Measurements from ENCODE around the gene DIAPH1.

The DIAPH1 gene

GRCh38 chr5:141597814-141598213 is 21.0 kb downstream of the DIAPH1 start:
- Histone ChIP-seq H3K36me3 (ENCODE audit: control insufficient read depth, insufficient read depth, low read length) (no peaks in the 10 kb centered on the region), H3K9me3 (ENCODE audit: control insufficient read depth, insufficient read depth, low read length) (no peaks in the 10 kb centered on the region), H3K4me1 (ENCODE audit: control insufficient read depth, insufficient read depth, low read length) (no peaks in the 10 kb centered on the region), H3K27ac (ENCODE audit: low read length) (no peak overlapping the region), H3K4me3 (ENCODE audit: low read length) (no peak overlapping the region), H3K27me3 (ENCODE audit: control insufficient read depth, insufficient read depth, low read length) (no peaks in the 10 kb centered on the region)
- no peak for DNase-seq (ENCODE audit: low read depth, low spot score)
- no CpG with 5 or more reads among the region's 2 CpGs for WGBS (ENCODE audit: insufficient coverage, insufficient read length)

- Histone ChIP-seq H3K27ac (ENCODE audit: low read length) (no peak overlapping the region), H3K36me3 (ENCODE audit: control insufficient read depth, insufficient read depth, low read length) (no peaks in the 10 kb centered on the region), H3K4me1 (ENCODE audit: control insufficient read depth, insufficient read depth, low read length) (no peaks in the 10 kb centered on the region), H3K4me3 (ENCODE audit: low read length) (no peak overlapping the region), H3K9me3 (ENCODE audit: control insufficient read depth, insufficient read depth, low read length) (no peaks in the 10 kb centered on the region), H3K27me3 (ENCODE audit: control insufficient read depth, insufficient read depth, low read length) (no peaks in the 10 kb centered on the region)
- DNase-seq (ENCODE audit: low read depth, low spot score), result no peak
- no CpG with 5 or more reads among the region's 2 CpGs for WGBS (ENCODE audit: insufficient coverage, insufficient read length)
Observed at GRCh38 chr5:141597394-141597793, 21.4 kb downstream of the DIAPH1 start.

- no peaks in the 10 kb centered on the region for H3K4me1 ChIP-seq (ENCODE audit: control insufficient read depth, insufficient read depth, low read length)
- H3K27me3 ChIP-seq (ENCODE audit: control insufficient read depth, insufficient read depth, low read length), result no peaks in the 10 kb centered on the region
- WGBS (ENCODE audit: insufficient coverage, insufficient read length), result no CpG with 5 or more reads among the region's 1 CpG
- no peak overlapping the region for H3K27ac ChIP-seq (ENCODE audit: low read length)
- no peaks in the 10 kb centered on the region for H3K9me3 ChIP-seq (ENCODE audit: control insufficient read depth, insufficient read depth, low read length)
- no peak for DNase-seq (ENCODE audit: low read depth, low spot score)
- no peaks in the 10 kb centered on the region for H3K36me3 ChIP-seq (ENCODE audit: control insufficient read depth, insufficient read depth, low read length)
- no peak overlapping the region for H3K4me3 ChIP-seq (ENCODE audit: low read length)
Observed at GRCh38 chr5:141596867-141597266, 21.9 kb downstream of the DIAPH1 start.

GRCh38 chr5:141590127-141590526 is 28.7 kb downstream of the DIAPH1 start:
- no peaks in the 10 kb centered on the region; the same call in 1 of the 2 replicates for H3K36me3 ChIP-seq (ENCODE audit: control insufficient read depth, insufficient read depth, low read length)
- no peak for DNase-seq (ENCODE audit: low read depth, low spot score)
- H3K9me3 ChIP-seq (ENCODE audit: control insufficient read depth, insufficient read depth, low read length), result no peaks in the 10 kb centered on the region
- H3K27ac ChIP-seq (ENCODE audit: low read length), result no peak overlapping the region
- no peak overlapping the region for H3K4me3 ChIP-seq (ENCODE audit: low read length)
- H3K27me3 ChIP-seq (ENCODE audit: control insufficient read depth, insufficient read depth, low read length), result no peaks in the 10 kb centered on the region
- WGBS (ENCODE audit: insufficient coverage, insufficient read length), result no CpG with 5 or more reads among the region's 2 CpGs
- H3K4me1 ChIP-seq (ENCODE audit: control insufficient read depth, insufficient read depth, low read length), result no peaks in the 10 kb centered on the region

- no CpG with 5 or more reads among the region's 1 CpG for WGBS (ENCODE audit: insufficient coverage, insufficient read length)
- H3K27me3 ChIP-seq (ENCODE audit: control insufficient read depth, insufficient read depth, low read length), result no peaks in the 10 kb centered on the region
- H3K27ac ChIP-seq (ENCODE audit: low read length), result no peak overlapping the region
- no peaks in the 10 kb centered on the region for H3K9me3 ChIP-seq (ENCODE audit: control insufficient read depth, insufficient read depth, low read length)
- no peak overlapping the region for H3K4me3 ChIP-seq (ENCODE audit: low read length)
- no peaks in the 10 kb centered on the region for H3K4me1 ChIP-seq (ENCODE audit: control insufficient read depth, insufficient read depth, low read length)
- DNase-seq (ENCODE audit: low read depth, low spot score), result no peak
- H3K36me3 ChIP-seq (ENCODE audit: control insufficient read depth, insufficient read depth, low read length), result peaks cover 7% of the 10 kb centered on the region; the same call in 1 of the 2 replicates
Observed at GRCh38 chr5:141586246-141586645, 32.6 kb downstream of the DIAPH1 start.

- Histone ChIP-seq H3K36me3 (ENCODE audit: control insufficient read depth, insufficient read depth, low read length) (peaks cover 7% of the 10 kb centered on the region; the same call in 1 of the 2 replicates), H3K27me3 (ENCODE audit: control insufficient read depth, insufficient read depth, low read length) (no peaks in the 10 kb centered on the region), H3K4me3 (ENCODE audit: low read length) (no peak overlapping the region), H3K27ac (ENCODE audit: low read length) (no peak overlapping the region), H3K9me3 (ENCODE audit: control insufficient read depth, insufficient read depth, low read length) (no peaks in the 10 kb centered on the region), H3K4me1 (ENCODE audit: control insufficient read depth, insufficient read depth, low read length) (no peaks in the 10 kb centered on the region)
- DNase-seq (ENCODE audit: low read depth, low spot score), result no peak
- WGBS (ENCODE audit: insufficient coverage, insufficient read length), result no CpG with 5 or more reads among the region's 6 CpGs
Observed at GRCh38 chr5:141585594-141585993, 33.2 kb downstream of the DIAPH1 start.

GRCh38 chr5:141574122-141574510 is 44.7 kb downstream of the DIAPH1 start:
- Histone ChIP-seq H3K4me1 (ENCODE audit: control insufficient read depth, insufficient read depth, low read length) (no peaks in the 10 kb centered on the region), H3K4me3 (ENCODE audit: low read length) (no peak overlapping the region), H3K9me3 (ENCODE audit: control insufficient read depth, insufficient read depth, low read length) (no peaks in the 10 kb centered on the region), H3K27ac (ENCODE audit: low read length) (no peak overlapping the region), H3K36me3 (ENCODE audit: control insufficient read depth, insufficient read depth, low read length) (peaks cover 16% of the 10 kb centered on the region; the same call in 1 of the 2 replicates), H3K27me3 (ENCODE audit: control insufficient read depth, insufficient read depth, low read length) (no peaks in the 10 kb centered on the region)
- WGBS (ENCODE audit: insufficient coverage, insufficient read length), result no CpG with 5 or more reads among the region's 2 CpGs
- no peak for DNase-seq (ENCODE audit: low read depth, low spot score)

- no peaks in the 10 kb centered on the region for H3K4me1 ChIP-seq (ENCODE audit: control insufficient read depth, insufficient read depth, low read length)
- no CpG with 5 or more reads among the region's 4 CpGs for WGBS (ENCODE audit: insufficient coverage, insufficient read length)
Observed at GRCh38 chr5:141573489-141574121, 45.2 kb downstream of the DIAPH1 start.

GRCh38 chr5:141570655-141571054 is 48.1 kb downstream of the DIAPH1 start:
- Histone ChIP-seq H3K27ac (ENCODE audit: low read length) (no peak overlapping the region), H3K4me1 (ENCODE audit: control insufficient read depth, insufficient read depth, low read length) (no peaks in the 10 kb centered on the region), H3K36me3 (ENCODE audit: control insufficient read depth, insufficient read depth, low read length) (peaks cover 8% of the 10 kb centered on the region; the same call in 1 of the 2 replicates), H3K4me3 (ENCODE audit: low read length) (no peak overlapping the region), H3K9me3 (ENCODE audit: control insufficient read depth, insufficient read depth, low read length) (no peaks in the 10 kb centered on the region), H3K27me3 (ENCODE audit: control insufficient read depth, insufficient read depth, low read length) (no peaks in the 10 kb centered on the region)
- no peak for DNase-seq (ENCODE audit: low read depth, low spot score)

More at GRCh38 chr5:141573489-141574121, 45.2 kb downstream of the DIAPH1 start:
- Histone ChIP-seq H3K9me3 (ENCODE audit: control insufficient read depth, insufficient read depth, low read length) (no peaks in the 10 kb centered on the region), H3K36me3 (ENCODE audit: control insufficient read depth, insufficient read depth, low read length) (peaks cover 14% of the 10 kb centered on the region; the same call in 1 of the 2 replicates), H3K27me3 (ENCODE audit: control insufficient read depth, insufficient read depth, low read length) (no peaks in the 10 kb centered on the region), H3K27ac (ENCODE audit: low read length) (no peak overlapping the region), H3K4me3 (ENCODE audit: low read length) (no peak overlapping the region)
- no peak for DNase-seq (ENCODE audit: low read depth, low spot score)

GRCh38 chr5:141567513-141568117 is 51.2 kb downstream of the DIAPH1 start:
- WGBS (ENCODE audit: insufficient coverage, insufficient read length), result no CpG with 5 or more reads among the region's 2 CpGs
- no peak overlapping the region for H3K4me3 ChIP-seq (ENCODE audit: low read length)
- H3K9me3 ChIP-seq (ENCODE audit: control insufficient read depth, insufficient read depth, low read length), result no peaks in the 10 kb centered on the region
- no peak for DNase-seq (ENCODE audit: low read depth, low spot score)
- peaks cover 3% of the 10 kb centered on the region; the same call in 1 of the 2 replicates for H3K36me3 ChIP-seq (ENCODE audit: control insufficient read depth, insufficient read depth, low read length)
- H3K27me3 ChIP-seq (ENCODE audit: control insufficient read depth, insufficient read depth, low read length), result no peaks in the 10 kb centered on the region; the same call in 1 of the 2 replicates
- H3K27ac ChIP-seq (ENCODE audit: low read length), result no peak overlapping the region
- H3K4me1 ChIP-seq (ENCODE audit: control insufficient read depth, insufficient read depth, low read length), result no peaks in the 10 kb centered on the region

All from iPS DF 6.9 (cell line).